NCI-H526 treated with DMSO at 0.1 percent for 48 hours (cell line): ENCODE results near the gene ZNF831.

ENCODE experiments used
- DNase-seq: peaks from one replicate; lab custom pipeline; 2025; lab: John Stamatoyannopoulos, UW

The ZNF831 gene

GRCh38 chr20:59247731-59248684, 84.4 kb downstream of the ZNF831 start:
- DNase-seq = no peak

GRCh38 chr20:59250293-59250692, 86.7 kb downstream of the ZNF831 start:
- no peak for DNase-seq

GRCh38 chr20:59253325-59253724, 89.7 kb downstream of the ZNF831 start:
- DNase-seq = no peak

GRCh38 chr20:59253779-59254319, 90.2 kb downstream of the ZNF831 start:
- no peak for DNase-seq

GRCh38 chr20:59255256-59255655, 91.6 kb downstream of the ZNF831 start:
- DNase-seq = no peak

- no peak for DNase-seq
Measured at GRCh38 chr20:59258221-59258621, 94.6 kb downstream of the ZNF831 start.

- DNase-seq = no peak
Measured at GRCh38 chr20:59259946-59260345, 96.3 kb downstream of the ZNF831 start.

GRCh38 chr20:59265298-59265697, 101.7 kb downstream of the ZNF831 start:
- no peak for DNase-seq

GRCh38 chr20:59268870-59269269, 105.2 kb downstream of the ZNF831 start:
- no peak for DNase-seq

- no peak for DNase-seq
Measured at GRCh38 chr20:59269411-59270025, 105.9 kb downstream of the ZNF831 start.

GRCh38 chr20:59270380-59270779, 106.8 kb downstream of the ZNF831 start:
- no peak for DNase-seq

- DNase-seq = no peak
Measured at GRCh38 chr20:59273739-59274357, 110.2 kb downstream of the ZNF831 start.

GRCh38 chr20:59276938-59277337, 113.3 kb downstream of the ZNF831 start:
- no peak for DNase-seq

- no peak for DNase-seq
Measured at GRCh38 chr20:59284470-59284869, 120.8 kb downstream of the ZNF831 start.

GRCh38 chr20:59289994-59290393, 126.4 kb downstream of the ZNF831 start:
- no peak for DNase-seq

GRCh38 chr20:59291740-59292383, 128.2 kb downstream of the ZNF831 start:
- DNase-seq = no peak

GRCh38 chr20:59295531-59295930, 131.9 kb downstream of the ZNF831 start:
- DNase-seq = no peak

GRCh38 chr20:59297686-59298085, 134.1 kb downstream of the ZNF831 start:
- DNase-seq = no peak

- no peak for DNase-seq
Measured at GRCh38 chr20:59299945-59300332, 136.3 kb downstream of the ZNF831 start.

- DNase-seq = no peak
Measured at GRCh38 chr20:59300333-59301081, 136.9 kb downstream of the ZNF831 start, which contains the start of gene EDN3. Gene EDN3 (plus strand): TSS chr20:59300611. CDS start chr20:59300813, 202 bp downstream.

- DNase-seq = no peak
Measured at GRCh38 chr20:59301343-59302007, 137.9 kb downstream of the ZNF831 start.
